Astrocyte of the spinal cord (primary cell): Measurements from ENCODE around the gene ZNF445.
"Not testable (repeated sequence)": the region's sequence is repeated elsewhere in the genome, so short reads cannot be mapped to it uniquely, and the experiment has no call there.

Source experiments
- DNase-seq: peaks from one replicate; pipeline ENCODE4 v3.0.0; 2011; ENCODE audit warnings: low read depth, low spot score
- H3K4me3 ChIP-seq: 2 replicates; pipeline ENCODE4 v1.5.1; 2011; ENCODE audit warnings: low read depth, mild to moderate bottlenecking, low read length, moderate library complexity
- in situ Hi-C: cut with HindIII; loops from 2 replicates; pipeline ENCODE4 v1.10.0; 2017; ENCODE audit warnings: low sequenced_read_pairs
- TF ChIP-seq, protein P1 (sequence below): IDR thresholded peaks from 2 replicates; pipeline ENCODE4 v1.5.1; 2012; ENCODE audit warnings: low read depth, mild to moderate bottlenecking, low read length, inconsistent platforms

ZNF445 gene

GRCh38 chr3:44501971-44502370 lies 24.5 kb upstream of the ZNF445 start:
- no peak overlapping the region for H3K4me3 ChIP-seq
- in situ Hi-C loops = no loop called here
- no peak for DNase-seq
- TF ChIP-seq, protein P1, sequence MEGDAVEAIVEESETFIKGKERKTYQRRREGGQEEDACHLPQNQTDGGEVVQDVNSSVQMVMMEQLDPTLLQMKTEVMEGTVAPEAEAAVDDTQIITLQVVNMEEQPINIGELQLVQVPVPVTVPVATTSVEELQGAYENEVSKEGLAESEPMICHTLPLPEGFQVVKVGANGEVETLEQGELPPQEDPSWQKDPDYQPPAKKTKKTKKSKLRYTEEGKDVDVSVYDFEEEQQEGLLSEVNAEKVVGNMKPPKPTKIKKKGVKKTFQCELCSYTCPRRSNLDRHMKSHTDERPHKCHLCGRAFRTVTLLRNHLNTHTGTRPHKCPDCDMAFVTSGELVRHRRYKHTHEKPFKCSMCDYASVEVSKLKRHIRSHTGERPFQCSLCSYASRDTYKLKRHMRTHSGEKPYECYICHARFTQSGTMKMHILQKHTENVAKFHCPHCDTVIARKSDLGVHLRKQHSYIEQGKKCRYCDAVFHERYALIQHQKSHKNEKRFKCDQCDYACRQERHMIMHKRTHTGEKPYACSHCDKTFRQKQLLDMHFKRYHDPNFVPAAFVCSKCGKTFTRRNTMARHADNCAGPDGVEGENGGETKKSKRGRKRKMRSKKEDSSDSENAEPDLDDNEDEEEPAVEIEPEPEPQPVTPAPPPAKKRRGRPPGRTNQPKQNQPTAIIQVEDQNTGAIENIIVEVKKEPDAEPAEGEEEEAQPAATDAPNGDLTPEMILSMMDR = no peak

- in situ Hi-C loops, DNase-seq, H3K4me3 ChIP-seq: not testable (repeated sequence)
Measured at GRCh38 chr3:44499899-44500168, 22.4 kb upstream of the ZNF445 start.

- TF ChIP-seq, protein P1 = no peak
- H3K4me3 ChIP-seq = no peak overlapping the region
- in situ Hi-C loops = no loop called here
- DNase-seq = no peak
Measured at GRCh38 chr3:44499149-44499898, 21.9 kb upstream of the ZNF445 start.

- in situ Hi-C loops = no loop called here
- no peak for DNase-seq
- TF ChIP-seq, protein P1 = no peak
- no peak overlapping the region for H3K4me3 ChIP-seq
Measured at GRCh38 chr3:44495636-44496415, 18.4 kb upstream of the ZNF445 start.

DNA sequence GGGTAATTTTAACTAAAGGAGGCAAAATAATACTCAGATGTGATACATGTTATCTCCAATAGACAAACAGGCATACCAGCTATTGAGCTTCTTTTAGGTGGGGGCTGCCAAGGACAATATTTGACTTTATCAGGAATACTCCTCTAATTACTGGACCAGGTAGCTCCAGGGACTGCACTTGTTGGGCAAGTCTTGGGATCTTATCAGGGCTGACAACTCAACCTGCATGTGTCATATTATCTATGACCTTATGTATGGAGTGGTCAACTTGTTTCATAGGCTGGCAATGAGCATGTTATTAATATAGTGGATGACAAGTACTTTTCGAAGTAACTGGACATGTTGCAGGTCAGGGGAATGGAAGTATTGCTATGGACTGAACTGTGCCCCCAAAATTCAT lies 15.0 kb upstream of the ZNF445 start:
- in situ Hi-C loops = no loop called here
- TF ChIP-seq, protein P1 = no peak
- no peak for DNase-seq
- H3K4me3 ChIP-seq = no peak overlapping the region

GRCh38 chr3:44482721-44483120 lies 5.3 kb upstream of the ZNF445 start:
- H3K4me3 ChIP-seq = no peak overlapping the region

More at GRCh38 chr3:44482721-44483120, 5.3 kb upstream of the ZNF445 start:
- no peak for DNase-seq
- in situ Hi-C loops = no loop called here
- TF ChIP-seq, protein P1 = no peak
